HepG2 (cell line): ENCODE data around the gene NUCB1. TPM values are rescaled to one million over a fixed set of nuclear protein-coding genes. Genes with fewer than 3 reads are reported as not detected.
A peak's percentile ranks its signal among the peaks of the same experiment; 100 is the strongest.

Source experiments
- ATAC-seq: fragments of 200-7000 bp; cut with Tn5 transposase; 3 replicates; pipeline ENCODE4 v1.9.1; 2020; ENCODE audit warnings: mild to moderate bottlenecking, moderate library complexity
- BruUV-seq: library from RNA; stranded (reverse); fragments of 400-500 nt; replicated peaks from 2 replicates; lab custom pipeline; 2021; lab: Mats Ljungman, UMichigan
- CTCF ChIA-PET: fragments of 300-600 bp; formaldehyde crosslinking; extraction: SDS; loops from one replicate; lab custom pipeline; 2021; ENCODE audit warnings: low total read pairs, inconsistent platforms, low intra/inter-chr PET ratio; lab: Yijun Ruan, JAX
- POLR2A ChIA-PET: fragments of 350-600 bp; sonication (Branson Sonifier 250); formaldehyde crosslinking; loops from one replicate; lab custom pipeline; 2020; ENCODE audit warnings: antibody characterized with exemption, inconsistent platforms; lab: Yijun Ruan, JAX
- DNase-seq: peaks from one replicate; pipeline ENCODE4 v3.0.0-alpha.2; 2015; ENCODE audit warnings: low spot score
- FAIRE-seq: peaks from 3 replicates; lab custom pipeline; 2011; peaks lifted over from hg19 to GRCh38; lab: Jason Lieb, UNC
- H2AFZ ChIP-seq: one replicate; pipeline ENCODE4 v1.6.1; 2011; ENCODE audit warnings: low read length, inconsistent platforms
- H3K27ac ChIP-seq: fragments of 300-600 bp; 3 replicates; pipeline ENCODE4 v1.8.0; 2011; ENCODE audit warnings: mixed run types, mild to moderate bottlenecking, mixed read lengths, low read length, inconsistent platforms; ENCODE audit not compliant: insufficient read depth; ENCODE audit errors: extremely low read length
- H3K27me3 ChIP-seq, 2 experiments: fragments of 200-600 bp in 1 of 2; 2 replicates in 1 of 2; 3 replicates in 1 of 2; pipeline versions ENCODE4 v1.6.0 to v1.8.0; 2011; ENCODE audit warnings: low read length in 2 of 2, mild to moderate bottlenecking in 2 of 2, moderate library complexity in 2 of 2, inconsistent platforms in 1 of 2; ENCODE audit not compliant: insufficient read depth in 2 of 2, control insufficient read depth in 1 of 2
- H3K36me3 ChIP-seq, 2 experiments: fragments of 200-600 bp in 1 of 2; replicated peaks in 1 of 2; 2 replicates in 1 of 2; 3 replicates in 1 of 2; pipeline versions ENCODE4 v1.5.1 to v1.8.0; 2011; ENCODE audit warnings: low read length in 2 of 2, inconsistent platforms in 1 of 2; ENCODE audit not compliant: insufficient read depth in 2 of 2, control insufficient read depth in 1 of 2
- H3K4me1 ChIP-seq: 2 replicates; pipeline ENCODE4 v1.5.1; 2012; ENCODE audit warnings: low read length, inconsistent platforms; ENCODE audit not compliant: insufficient read depth
- H3K4me2 ChIP-seq: 2 replicates; pipeline ENCODE4 v1.6.0; 2011; ENCODE audit warnings: low read depth, low read length, inconsistent platforms
- H3K4me3 ChIP-seq, 3 experiments: fragments of 200-600 bp in 1 of 3; sonication (generic), shearing (Covaris generic) in 1 of 3; replicated peaks in 1 of 3; 2 replicates each; pipeline ENCODE4 v1.5.1; 2011 to 2016; ENCODE audit warnings: low read length in 3 of 3, inconsistent platforms in 2 of 3, low read depth in 2 of 3, mild to moderate bottlenecking in 2 of 3, control low read depth in 1 of 3, mixed read lengths in 1 of 3; ENCODE audit not compliant: insufficient read depth in 1 of 3
- H3K79me2 ChIP-seq: one replicate; pipeline ENCODE4 v1.6.1; 2011; ENCODE audit warnings: low read length, inconsistent platforms; ENCODE audit not compliant: insufficient read depth
- H3K9ac ChIP-seq: 2 replicates; pipeline ENCODE4 v1.6.0; 2011; ENCODE audit warnings: mild to moderate bottlenecking, low read depth, low read length, inconsistent platforms; ENCODE audit not compliant: insufficient read depth
- H3K9me3 ChIP-seq: 2 replicates; pipeline ENCODE4 v1.5.1; 2012; ENCODE audit warnings: mild to moderate bottlenecking, low read length
- H4K20me1 ChIP-seq: 2 replicates; pipeline ENCODE4 v1.6.0; 2011; ENCODE audit warnings: inconsistent platforms, mild to moderate bottlenecking, low read length, moderate library complexity; ENCODE audit not compliant: insufficient read depth
- DMAP1 ChIP-seq: IDR thresholded peaks from 2 replicates; pipeline ENCODE4 v1.6.1; 2016
- GATAD1 ChIP-seq: IDR thresholded peaks from 2 replicates; pipeline ENCODE4 v1.6.1; 2016; ENCODE audit warnings: missing genetic modification reagents, missing compliant biosample characterization
- KLF16 ChIP-seq, 2 experiments: sonication (generic) in 1 of 2; formaldehyde crosslinking in 1 of 2; IDR thresholded peaks; 2 replicates each; pipeline versions ENCODE4 v1.6.1 to v1.8.0; 2016 to 2023; ENCODE audit warnings: missing genetic modification reagents in 2 of 2, missing compliant biosample characterization in 1 of 2
- MAZ ChIP-seq, 2 experiments: sonication (generic) in 1 of 2; formaldehyde crosslinking in 1 of 2; IDR thresholded peaks; 2 replicates each; pipeline versions ENCODE4 v1.5.0 to v1.6.1; 2012 to 2020; ENCODE audit warnings: low read depth in 2 of 2, mild to moderate bottlenecking in 2 of 2, borderline replicate concordance in 1 of 2, improper control_type of control experiment in 1 of 2, low read length in 1 of 2, missing genetic modification reagents in 1 of 2, moderate library complexity in 1 of 2
- SIN3A ChIP-seq: IDR thresholded peaks from 2 replicates; pipeline ENCODE4 v1.6.1; 2011; ENCODE audit warnings: low read depth, mild to moderate bottlenecking, control low read depth, low read length, borderline replicate concordance
- SMC3 ChIP-seq: IDR thresholded peaks from 2 replicates; pipeline ENCODE4 v1.6.1; 2011; ENCODE audit warnings: low read length, improper control_type of control experiment
- TEAD3 ChIP-seq: optimal IDR thresholded peaks from 2 replicates; pipeline ENCODE3; 2016; ENCODE audit warnings: borderline replicate concordance
- YY1 ChIP-seq: IDR thresholded peaks from 2 replicates; pipeline ENCODE4 v1.6.1; 2011; ENCODE audit warnings: low read length, low read depth, moderate library complexity, mild to moderate bottlenecking; ENCODE audit not compliant: insufficient read depth, insufficient replicate concordance
- ZBTB44 ChIP-seq: sonication (generic); formaldehyde crosslinking; IDR thresholded peaks from 2 replicates; pipeline ENCODE4 v1.4.0; 2020; ENCODE audit warnings: missing genetic modification reagents
- ZNF513 ChIP-seq: sonication (generic); formaldehyde crosslinking; conservative IDR thresholded peaks from 2 replicates; pipeline ENCODE4 v1.5.0; 2020; ENCODE audit warnings: missing genetic modification reagents
- ZNF577 ChIP-seq: sonication (generic); formaldehyde crosslinking; IDR thresholded peaks from 2 replicates; pipeline ENCODE4 v1.4.0; 2020; ENCODE audit warnings: mild to moderate bottlenecking, low read depth, missing genetic modification reagents, borderline replicate concordance
- ZNF607 ChIP-seq: sonication (generic); formaldehyde crosslinking; IDR thresholded peaks from 2 replicates; pipeline ENCODE4 v1.5.1; 2020; ENCODE audit warnings: missing genetic modification reagents, mild to moderate bottlenecking, borderline replicate concordance
- ZNF740 ChIP-seq: sonication (generic); formaldehyde crosslinking; IDR thresholded peaks from 2 replicates; pipeline ENCODE4 v1.4.0; 2020; ENCODE audit warnings: missing genetic modification reagents
- ZNF768 ChIP-seq: sonication (generic); formaldehyde crosslinking; IDR thresholded peaks from 2 replicates; pipeline ENCODE4 v1.4.0; 2020; ENCODE audit warnings: missing genetic modification reagents
- WGBS: methylation state at CpG from one replicate; pipeline ENCODE4 v1.1.6; 2017; ENCODE audit warnings: low lambda C conversion rate; 5-methylcytosine and 5-hydroxymethylcytosine counted together
- in situ Hi-C: cut with HindIII; loops from 2 replicates; pipeline ENCODE4 v1.10.0; 2017; ENCODE audit warnings: low pct_unique_long_range_greater_than_20kb; ENCODE audit not compliant: extremely low pct_ligation_motif_present
- intact Hi-C: fragments of 100-400 bp; cut with micrococcal nuclease; formaldehyde crosslinking; loops from one replicate; pipeline ENCODE4 v1.10.0; 2022; ENCODE audit not compliant: unreplicated experiment
- polyA plus RNA-seq, 8 experiments: library from polyadenylated mRNA; depleted of rRNA in 3 of 8; stranded (reverse) in 7 of 8; unstranded in 1 of 8; fragments of >200 nt; fragmentation: Illumina TruSeq in 4 of 8; extraction: Trizol in 4 of 8; gene quantifications; 2 replicates each; pipeline versions ENCODE4 v1.2.1 to v1.2.3, GENCODE V29; 2011 to 2016; ENCODE audit warnings: low read depth in 4 of 8, missing spikeins in 1 of 8, mixed read lengths in 1 of 8; ENCODE audit not compliant: insufficient read depth in 1 of 8
- total RNA-seq, 5 experiments: library from RNA; depleted of rRNA; stranded (reverse); fragments of >200 nt; fragmentation: Illumina TruSeq; extraction: Trizol; gene quantifications; 2 replicates each; pipeline ENCODE4 v1.2.3, GENCODE V29; 2016; ENCODE audit warnings: low read depth in 1 of 5
- TF ChIP-seq, protein P1 (sequence below): sonication (generic); formaldehyde crosslinking; IDR thresholded peaks from 2 replicates; pipeline ENCODE4 v1.4.0; 2020; ENCODE audit warnings: missing genetic modification reagents, borderline replicate concordance

NUCB1 gene
- total and polyA plus RNA-seq, 2 of the 13 experiments (the other 11 are each of a cell fraction or from before 2014, with no cell fraction given): 82.3 to 106 TPM

DNA sequence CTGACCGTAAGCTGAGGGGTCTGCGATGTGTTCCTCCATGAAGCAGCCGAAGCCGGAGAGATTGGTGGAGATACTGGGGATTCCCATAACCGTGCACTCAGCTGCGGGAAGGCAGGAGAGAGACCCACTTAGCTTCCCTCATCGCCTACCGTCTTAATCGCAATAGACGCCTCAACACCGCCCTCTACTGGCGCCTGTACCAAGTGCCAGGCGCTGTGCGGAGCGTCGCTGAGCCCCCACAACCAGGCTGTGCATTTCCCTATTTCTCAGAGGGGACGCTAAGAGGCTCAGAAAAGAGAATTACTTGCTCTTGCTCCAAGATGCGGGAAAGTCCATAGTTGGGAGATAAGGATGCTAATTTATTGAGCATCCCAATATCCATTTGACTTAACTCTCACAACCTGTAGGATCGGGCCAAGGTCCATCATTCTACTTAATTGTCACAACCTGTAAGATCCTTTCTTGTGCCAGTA is 70.8 kb downstream of the NUCB1 start:
- H3K36me3 ChIP-seq: peaks cover 11 to 33% of the 10 kb centered on the region in 2 experiments
- WGBS: 37% methylated on average over 18 of the region's 19 CpGs
- no peaks in the 10 kb centered on the region; a peak in 1 of 5 replicates for H3K27me3 ChIP-seq
- H3K27ac ChIP-seq: no peak overlapping the region
- H3K79me2 ChIP-seq: peaks cover 8% of the 10 kb centered on the region
- H3K4me1 ChIP-seq: peaks cover 17% of the 10 kb centered on the region
- ChIA-PET CTCF (interaction anchor here (0.9 kb wide), 1 partner anchor 36 kb away, joined by 8 read pairs; no protein-coding TSS in a partner anchor), POLR2A (interaction anchor here (0.6 to 2.6 kb wide), 17 partner anchors 9 to 238 kb away, joined by 3 to 24 read pairs (median 6); partner anchors contain the start of genes BAX, DHDH, GYS1 and NUCB1)
- H3K9me3 ChIP-seq: no peaks in the 10 kb centered on the region
- H4K20me1 ChIP-seq: peaks cover 25% of the 10 kb centered on the region
- FAIRE-seq: peak; percentile 46
- H2AFZ ChIP-seq: no peak overlapping the region
- DNase-seq: peak; percentile 57
- no peak overlapping the region for H3K9ac ChIP-seq
- intact Hi-C loops (loop anchor here (1.0 to 2.0 kb wide), 2 partner anchors 36 to 64 kb away; no protein-coding TSS in a partner anchor), in situ Hi-C loops (no loop called here)
- H3K4me2 ChIP-seq: no peak overlapping the region
- H3K4me3 ChIP-seq: no peak overlapping the region
- BruUV-seq: no TSS peak
- peak; percentile 16 for ATAC-seq
- TF ChIP-seq, protein P1, sequence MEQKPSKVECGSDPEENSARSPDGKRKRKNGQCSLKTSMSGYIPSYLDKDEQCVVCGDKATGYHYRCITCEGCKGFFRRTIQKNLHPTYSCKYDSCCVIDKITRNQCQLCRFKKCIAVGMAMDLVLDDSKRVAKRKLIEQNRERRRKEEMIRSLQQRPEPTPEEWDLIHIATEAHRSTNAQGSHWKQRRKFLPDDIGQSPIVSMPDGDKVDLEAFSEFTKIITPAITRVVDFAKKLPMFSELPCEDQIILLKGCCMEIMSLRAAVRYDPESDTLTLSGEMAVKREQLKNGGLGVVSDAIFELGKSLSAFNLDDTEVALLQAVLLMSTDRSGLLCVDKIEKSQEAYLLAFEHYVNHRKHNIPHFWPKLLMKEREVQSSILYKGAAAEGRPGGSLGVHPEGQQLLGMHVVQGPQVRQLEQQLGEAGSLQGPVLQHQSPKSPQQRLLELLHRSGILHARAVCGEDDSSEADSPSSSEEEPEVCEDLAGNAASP (CRISPR knock-in tag): 0 out of 2 replicates have a peak, but pooled peaks have one; percentile 48
- TF ChIP-seq ZNF740 (CRISPR knock-in tag) (no peak), MAZ (IDR thresholded peaks at IDR 0.05; ENCODE audit: borderline replicate concordance, low read depth, low read length) (no peak), MAZ (CRISPR knock-in tag; IDR thresholded peaks at IDR 0.05; ENCODE audit: low read depth) (0 out of 2 replicates have a peak, but pooled peaks have one; percentile 35), ZBTB44 (CRISPR knock-in tag) (no peak), ZNF607 (CRISPR knock-in tag) (no peak), ZNF768 (CRISPR knock-in tag) (peak; percentile 74; the same call in 1 of the 2 replicates), KLF16 (CRISPR knock-in tag; IDR thresholded peaks at IDR 0.05) (peak in 1 of 2 experiments; percentile 26; a peak in 1 of 4 replicates), GATAD1 (CRISPR knock-in tag) (0 out of 2 replicates have a peak, but pooled peaks have one; percentile 13), ZNF513 (CRISPR knock-in tag) (no peak), YY1 (peak; percentile 20), ZNF577 (CRISPR knock-in tag) (no peak), TEAD3 (CRISPR knock-in tag) (peak; percentile 22), SIN3A (no peak), SMC3 (peak; percentile 76), DMAP1 (CRISPR knock-in tag) (no peak)
